Measurements from ENCODE around the gene ST8SIA4.

ST8SIA4 gene

GRCh38 chr5:100903039-100903887, at the start of gene ST8SIA4:
TSS of gene ST8SIA4 (minus strand) at chr5:100903282. CDS start at chr5:100902955, 327 bp downstream.
- peak; percentile 94 to 97 (median 96) for DNase-seq

GRCh38 chr5:100950985-100951384, 47.9 kb upstream of the ST8SIA4 start:
- DNase-seq, result peak; percentile 20 to 55 (median 25)

GRCh38 chr5:100913298-100913697, 10.2 kb upstream of the ST8SIA4 start:
- no peak for DNase-seq

- no peak for DNase-seq
Measured at GRCh38 chr5:100909034-100909433, 6.0 kb upstream of the ST8SIA4 start.

- DNase-seq, result no peak
Measured at GRCh38 chr5:100905259-100905914, 2.3 kb upstream of the ST8SIA4 start.

- DNase-seq, result peak; percentile 78 to 88 (median 83)
Measured at GRCh38 chr5:100904259-100904861, 1.3 kb upstream of the ST8SIA4 start.

GRCh38 chr5:100902440-100903038, 543 bp downstream of the ST8SIA4 start:
- DNase-seq, result peak; percentile 52 to 64 (median 61)

GRCh38 chr5:100901821-100902341, 1.2 kb downstream of the ST8SIA4 start:
- peak; percentile 86 to 91 (median 91) for DNase-seq

GRCh38 chr5:100900796-100901781, 2.0 kb downstream of the ST8SIA4 start:
- DNase-seq, result peak; percentile 98 to 99 (median 98)

GRCh38 chr5:100900142-100900795, 2.8 kb downstream of the ST8SIA4 start:
- DNase-seq, result peak; percentile 78 to 89 (median 80)

- peak in 2 of 3 donors; percentile 38 to 43 for DNase-seq
Measured at GRCh38 chr5:100899675-100900074, 3.4 kb downstream of the ST8SIA4 start.

GRCh38 chr5:100898504-100899346, 4.4 kb downstream of the ST8SIA4 start:
- peak; percentile 76 to 96 (median 91) for DNase-seq

- DNase-seq, result no peak
Measured at GRCh38 chr5:100896054-100896453, 7.0 kb downstream of the ST8SIA4 start.

- DNase-seq, result peak; percentile 57 to 91 (median 74)
Measured at GRCh38 chr5:100890461-100891008, 12.5 kb downstream of the ST8SIA4 start.

GRCh38 chr5:100889896-100890295, 13.2 kb downstream of the ST8SIA4 start:
- peak; percentile 26 to 86 (median 75) for DNase-seq

- peak; percentile 22 to 68 (median 43) for DNase-seq
Measured at GRCh38 chr5:100889165-100889743, 13.8 kb downstream of the ST8SIA4 start.

- peak; percentile 54 to 85 (median 79) for DNase-seq
Measured at GRCh38 chr5:100877274-100877673, 25.8 kb downstream of the ST8SIA4 start.

- DNase-seq, result peak; percentile 84 to 97 (median 89)
Measured at GRCh38 chr5:100872408-100873190, 30.5 kb downstream of the ST8SIA4 start.
